Stimulated activated CD8-positive, alpha-beta memory T cell treated with anti-CD3 and anti-CD28 coated beads, Interleukin-15, amount 100 ng/mL, for 1 hour (primary cell): ENCODE results near the gene LRRC59.

Experiments
- DNase-seq: peaks from one replicate; pipeline ENCODE4 v3.0.0-alpha.2; 2020; ENCODE audit warnings: low read depth

The LRRC59 gene

GRCh38 chr17:50361561-50362480 is 35.5 kb downstream of the LRRC59 start:
- DNase-seq = peak; percentile 27

- no peak for DNase-seq
These were observed 36.7 kb downstream of the LRRC59 start for GRCh38 chr17:50360486-50361115.

GRCh38 chr17:50359998-50360461 is 37.3 kb downstream of the LRRC59 start:
- DNase-seq = no peak

GRCh38 chr17:50359005-50359699 is 38.2 kb downstream of the LRRC59 start:
- DNase-seq = no peak

- DNase-seq = no peak
These were observed 39.1 kb downstream of the LRRC59 start for GRCh38 chr17:50358177-50358576.

GRCh38 chr17:50356892-50357510 is 40.3 kb downstream of the LRRC59 start:
- no peak for DNase-seq

- no peak for DNase-seq
These were observed 40.9 kb downstream of the LRRC59 start for GRCh38 chr17:50356418-50356817.

- DNase-seq = no peak
These were observed 41.5 kb downstream of the LRRC59 start for GRCh38 chr17:50355701-50356341.

- no peak for DNase-seq
These were observed 42.0 kb downstream of the LRRC59 start for GRCh38 chr17:50355336-50355700.

GRCh38 chr17:50354776-50355175 is 42.5 kb downstream of the LRRC59 start:
- DNase-seq = no peak

GRCh38 chr17:50354198-50354597 is 43.1 kb downstream of the LRRC59 start:
- no peak for DNase-seq

GRCh38 chr17:50353600-50354195 is 43.6 kb downstream of the LRRC59 start:
- DNase-seq = no peak

GRCh38 chr17:50352693-50353599 is 44.4 kb downstream of the LRRC59 start:
- DNase-seq = no peak

- no peak for DNase-seq
These were observed 45.1 kb downstream of the LRRC59 start for GRCh38 chr17:50352072-50352692.

- DNase-seq = no peak
These were observed 46.6 kb downstream of the LRRC59 start for GRCh38 chr17:50350733-50351132.

GRCh38 chr17:50349243-50349600 is 48.1 kb downstream of the LRRC59 start:
- no peak for DNase-seq

GRCh38 chr17:50348522-50349242 is 48.6 kb downstream of the LRRC59 start:
- no peak for DNase-seq

GRCh38 chr17:50347894-50348291 is 49.4 kb downstream of the LRRC59 start:
- DNase-seq = no peak
